Stimulated activated CD8-positive, alpha-beta memory T cell treated with anti-CD3 and anti-CD28 coated beads, Interleukin-12 subunit alpha, Interleukin-12 subunit beta, amount 100 ng/mL, for 1 hour (primary cell): ENCODE measurements around the gene TANGO6.

Source experiments
- DNase-seq: peaks from one replicate; pipeline ENCODE4 v3.0.0-alpha.2; 2020; ENCODE audit warnings: low read depth

The TANGO6 gene

DNA sequence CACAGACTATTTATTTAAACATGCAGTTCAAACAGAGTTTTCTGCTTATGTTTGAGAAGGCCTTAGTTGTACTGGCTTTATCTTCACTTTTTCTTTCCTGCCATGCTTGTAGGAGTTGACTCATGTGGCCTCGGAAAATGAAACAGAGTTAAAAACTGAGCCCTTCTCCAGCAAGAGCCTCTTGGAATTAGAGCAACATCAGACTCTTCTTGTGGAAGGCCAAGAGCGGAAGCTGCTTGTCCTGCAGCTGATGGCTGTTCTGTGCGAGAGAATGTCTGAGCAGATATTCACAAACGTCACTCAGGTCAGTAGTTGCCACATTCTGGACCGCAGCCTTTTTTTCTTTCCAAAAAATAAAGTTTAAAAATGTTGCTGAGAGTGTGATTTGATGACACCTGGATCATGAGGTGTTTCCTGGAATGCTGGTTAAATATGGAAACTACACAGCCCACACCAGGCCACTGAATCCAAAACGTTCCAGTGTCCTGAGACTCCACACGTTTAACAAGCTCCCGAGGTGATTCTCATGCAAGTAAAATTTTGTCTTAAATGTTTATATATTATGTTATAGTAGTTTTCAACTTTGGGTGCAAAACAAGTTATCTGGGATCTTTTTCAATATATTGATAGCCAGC is 65.9 kb downstream of the TANGO6 start:
- no peak for DNase-seq

DNA sequence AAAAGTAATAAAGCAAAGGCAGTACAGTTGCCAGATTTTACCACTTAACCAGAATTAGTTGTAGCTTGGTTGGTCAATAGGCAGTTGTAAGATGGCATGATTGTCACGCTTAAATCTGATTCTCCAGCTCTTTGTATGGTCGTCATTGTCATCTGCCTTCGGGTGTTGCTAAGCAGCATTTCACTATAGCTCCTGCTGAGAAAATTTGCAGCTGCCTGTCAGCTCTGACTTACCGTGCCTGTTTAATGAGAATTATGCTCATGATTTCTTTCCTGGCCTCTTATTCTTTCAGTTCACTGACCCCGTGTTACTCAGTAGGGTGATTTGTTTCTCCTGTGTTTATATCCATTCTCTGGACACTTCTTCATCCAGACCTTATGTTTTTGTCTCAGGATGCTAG is 66.7 kb downstream of the TANGO6 start:
- DNase-seq, result no peak

DNA sequence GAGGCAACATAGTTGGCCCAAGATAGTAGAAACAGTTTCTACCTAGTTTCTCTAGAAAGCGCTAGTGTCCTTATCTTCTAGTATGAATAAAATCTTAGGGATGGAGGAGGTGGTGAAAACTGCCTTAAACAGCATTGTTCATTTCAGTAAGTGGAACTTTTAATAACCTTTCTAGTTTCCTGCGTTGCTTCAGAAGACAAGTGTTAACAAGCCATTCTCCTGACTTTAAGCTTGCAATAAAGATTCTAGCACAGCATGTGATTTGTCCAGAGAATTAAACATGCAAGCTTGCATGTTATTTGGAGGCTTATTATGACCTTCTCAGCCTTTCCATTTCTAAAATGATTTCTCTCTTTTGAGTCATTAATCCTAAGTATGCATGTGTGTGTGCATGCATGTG is 72.3 kb downstream of the TANGO6 start:
- no peak for DNase-seq

DNA sequence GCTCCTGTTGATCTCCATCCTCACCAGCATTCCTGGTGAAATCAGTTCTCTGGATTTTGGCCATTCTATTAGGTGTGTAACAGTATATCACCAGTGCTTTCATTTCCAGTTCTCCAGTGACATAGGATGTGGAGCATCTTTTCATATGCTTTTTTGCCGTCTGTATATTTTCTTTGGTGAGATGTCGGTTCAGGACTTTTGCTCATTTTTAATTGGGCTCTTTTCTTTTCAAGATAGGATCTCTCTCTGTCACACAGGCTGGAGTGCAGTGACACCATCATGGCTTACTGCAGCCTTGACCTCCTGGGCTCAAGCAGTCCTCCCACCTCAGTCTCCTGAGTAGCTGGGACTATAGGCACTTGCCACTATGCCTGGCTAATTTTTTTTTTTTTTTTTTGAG is 74.2 kb downstream of the TANGO6 start:
- DNase-seq, result no peak

DNA sequence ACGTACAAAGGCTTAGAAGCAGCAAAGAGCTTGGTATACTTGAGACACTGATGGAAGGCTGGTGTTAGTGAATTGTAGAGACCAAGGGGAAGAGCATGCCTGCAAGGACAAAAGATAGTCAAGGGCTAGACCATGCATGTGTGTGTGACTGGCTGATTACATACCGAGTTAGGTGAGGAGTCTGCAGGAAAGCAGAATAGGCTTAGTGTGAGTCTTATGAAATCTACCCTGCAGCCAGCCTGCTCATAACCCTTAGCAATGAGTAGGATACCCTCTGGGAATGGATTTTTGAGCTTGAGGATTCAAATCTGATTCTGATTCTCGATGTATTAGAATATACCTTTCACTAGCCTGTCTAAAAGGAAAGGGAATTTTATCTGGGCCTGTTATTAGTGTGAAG is 77.0 kb downstream of the TANGO6 start:
- no peak for DNase-seq

DNA sequence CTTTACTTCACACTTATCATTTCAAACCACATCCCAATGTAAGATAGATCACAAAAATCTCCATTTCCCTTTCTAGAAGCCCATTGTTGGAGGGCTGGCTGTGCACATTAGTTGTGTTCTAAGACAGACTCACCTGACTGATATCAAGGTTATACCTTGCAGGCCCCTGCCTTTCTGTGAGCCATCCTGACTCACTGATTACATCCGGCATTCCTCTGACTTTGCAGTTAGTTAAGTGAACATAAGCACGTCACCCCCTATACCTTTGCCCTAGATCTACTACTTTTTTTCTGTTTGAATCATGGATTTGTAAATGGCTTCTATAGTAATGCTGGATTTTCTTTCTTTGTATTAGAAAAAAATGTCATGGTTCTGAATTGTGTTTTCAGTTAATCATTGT is 78.3 kb downstream of the TANGO6 start:
- no peak for DNase-seq

DNA sequence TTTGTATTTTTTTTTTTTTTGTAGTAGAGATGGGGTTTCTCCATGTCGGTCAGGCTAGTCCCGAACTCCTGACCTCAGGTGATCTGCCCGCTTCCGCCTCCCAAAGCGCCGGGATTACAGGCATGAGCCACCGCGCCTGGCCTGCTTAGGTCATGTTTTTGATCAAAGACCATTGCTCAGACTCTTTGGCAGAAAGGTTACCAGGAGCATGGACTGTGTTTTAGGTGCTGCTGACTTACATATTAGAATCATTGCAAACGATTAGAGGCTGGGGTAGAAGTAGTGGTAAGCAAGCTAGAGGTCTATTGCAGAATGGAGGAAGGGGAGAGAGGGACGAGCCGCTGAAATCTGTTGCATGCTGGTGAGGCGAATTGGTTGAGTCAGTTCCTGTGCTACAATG is 79.8 kb downstream of the TANGO6 start:
- no peak for DNase-seq

DNA sequence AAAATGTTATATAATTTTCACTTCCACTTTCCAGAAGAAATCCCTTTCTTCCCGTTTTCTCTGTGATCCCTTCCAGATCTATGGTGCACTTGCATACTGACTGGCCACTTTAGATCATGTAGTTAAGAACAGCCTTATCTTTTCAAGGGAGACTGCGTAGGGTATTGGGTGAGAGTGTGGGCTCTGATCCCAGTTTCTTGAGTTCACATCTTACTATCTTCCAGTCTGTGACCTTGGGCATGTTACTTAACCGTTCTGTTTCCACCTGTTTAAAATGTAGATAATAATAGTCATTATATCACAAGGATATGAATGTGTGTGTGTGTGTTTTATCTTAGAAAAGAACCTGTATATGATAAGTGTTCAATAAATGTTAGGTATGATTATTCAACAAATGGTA is 83.7 kb downstream of the TANGO6 start:
- DNase-seq, result no peak

DNA sequence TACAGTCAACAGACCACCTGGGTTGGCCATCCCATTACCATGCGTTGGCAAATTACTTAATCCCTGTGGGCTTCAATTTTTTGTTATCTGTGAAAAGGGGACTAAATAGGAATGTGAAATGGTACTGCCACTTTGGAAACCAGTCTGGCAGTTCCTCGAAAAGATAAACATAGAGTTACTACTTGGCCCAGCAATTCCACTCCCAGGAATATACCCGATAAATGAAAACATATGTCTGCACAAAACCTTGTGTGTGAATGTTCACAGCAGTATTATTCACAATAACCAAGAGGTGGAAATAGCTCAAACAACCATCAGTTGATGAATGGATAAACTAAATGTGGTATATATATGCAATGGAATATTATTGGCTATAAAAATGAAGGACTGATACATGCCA is 87.9 kb downstream of the TANGO6 start:
- no peak for DNase-seq

DNA sequence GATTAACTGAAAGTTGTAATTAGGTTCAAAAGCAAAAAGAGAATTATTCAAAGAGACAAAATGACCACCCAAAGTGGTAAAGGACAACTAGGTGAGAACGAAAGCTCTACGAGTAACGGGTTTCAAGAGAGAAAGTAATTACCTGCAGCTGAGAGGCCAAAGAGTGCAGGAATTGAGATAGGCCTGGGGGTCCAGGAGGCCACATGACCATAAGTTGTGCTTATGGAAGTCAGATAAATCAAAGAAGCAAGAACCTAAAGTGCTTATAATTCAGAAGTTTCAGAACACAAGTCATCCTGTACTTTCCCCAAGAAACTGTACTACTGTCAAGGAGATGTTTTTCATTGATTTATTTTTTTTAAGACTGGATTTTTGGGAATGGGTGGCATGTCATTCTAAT is 91.1 kb downstream of the TANGO6 start:
- no peak for DNase-seq

DNA sequence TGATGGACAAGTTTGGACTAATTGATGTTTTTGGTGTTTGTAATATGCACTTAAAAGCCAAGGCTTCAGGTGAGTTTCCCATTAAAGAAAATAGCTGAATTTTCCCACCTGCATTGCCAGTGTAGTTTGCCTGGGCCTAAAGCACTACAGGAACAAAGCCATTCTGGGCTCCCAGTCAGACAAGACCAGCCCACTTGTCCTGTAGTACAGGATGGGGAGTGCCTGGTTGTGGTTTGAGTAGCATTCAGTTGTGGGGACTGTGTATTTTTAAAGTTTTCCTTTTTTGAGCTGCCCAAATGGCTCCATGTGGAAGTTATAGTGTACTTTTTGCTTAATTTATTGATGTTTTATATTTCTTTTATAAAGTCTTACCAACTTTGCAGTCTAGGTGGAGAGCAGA is 91.7 kb downstream of the TANGO6 start:
- no peak for DNase-seq

DNA sequence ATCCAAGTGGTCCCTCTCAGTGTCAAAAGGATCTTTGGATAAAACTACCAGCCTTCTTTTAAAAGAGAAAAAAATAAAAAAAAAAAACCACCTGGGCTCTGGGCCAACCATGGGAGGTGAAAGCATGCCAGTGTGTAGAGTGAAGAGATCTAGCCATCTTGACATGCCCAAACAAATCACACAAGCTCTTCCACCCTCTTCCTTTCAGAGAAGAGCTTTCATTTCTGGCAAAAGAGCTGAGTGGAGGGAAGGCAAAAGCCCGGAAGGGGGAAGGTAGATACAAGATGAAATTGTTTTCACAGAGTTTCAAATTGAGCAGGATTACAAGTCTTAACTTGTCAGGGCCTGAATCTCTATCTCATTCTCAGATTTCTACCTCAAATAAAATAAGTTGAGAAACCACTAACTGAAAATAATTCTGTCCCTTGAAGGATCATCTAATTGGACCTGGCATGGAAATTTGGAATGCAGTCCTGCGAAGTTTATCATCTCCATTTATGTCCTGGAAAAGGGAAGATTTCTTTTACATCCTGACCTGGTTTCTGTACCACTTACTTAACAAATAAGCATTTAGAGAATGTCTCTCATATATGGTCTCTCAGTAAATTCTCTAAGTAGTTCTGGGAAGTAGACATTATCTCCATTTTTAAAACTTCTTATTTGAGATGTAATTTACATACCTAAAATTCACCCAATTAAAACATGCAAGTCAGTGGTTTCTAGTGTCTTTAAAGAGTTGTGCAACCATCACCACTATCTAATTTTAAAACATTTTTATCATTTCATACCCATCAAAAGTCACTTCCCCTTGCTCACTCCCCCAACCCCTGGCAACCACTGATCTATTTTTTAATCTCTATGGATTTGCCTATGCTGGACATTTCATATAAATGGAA is 93.7 kb downstream of the TANGO6 start:
- DNase-seq, result no peak

DNA sequence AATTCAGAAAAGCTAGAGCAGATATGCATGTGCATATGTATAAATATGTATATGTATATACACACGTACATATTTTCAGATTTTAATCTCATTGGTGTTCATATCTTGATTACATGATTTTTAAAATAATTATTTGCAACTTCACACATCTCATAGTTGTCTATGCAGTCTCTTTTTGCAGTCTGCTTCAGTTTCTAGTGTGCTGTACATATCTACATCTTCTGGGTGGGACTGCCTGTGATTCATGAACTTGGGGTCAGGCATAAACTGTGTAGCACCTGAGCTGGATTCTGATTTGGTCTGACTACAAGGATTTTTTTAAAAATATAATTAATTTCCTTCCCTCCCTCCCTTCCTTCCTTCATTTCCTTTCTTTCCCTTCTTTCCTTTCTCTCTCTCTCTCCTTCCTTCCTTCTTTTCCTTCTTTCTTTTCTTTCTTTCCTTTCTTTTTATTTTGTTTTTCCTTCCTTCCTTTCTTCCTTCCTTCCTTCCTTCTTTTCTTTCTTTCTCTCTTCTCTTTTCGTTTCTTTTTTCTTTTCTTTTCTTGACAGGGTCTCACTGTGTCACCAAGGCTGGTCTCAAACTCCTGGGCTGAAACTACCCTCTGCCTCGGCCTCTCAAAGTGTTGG is 96.5 kb downstream of the TANGO6 start:
- DNase-seq, result no peak

DNA sequence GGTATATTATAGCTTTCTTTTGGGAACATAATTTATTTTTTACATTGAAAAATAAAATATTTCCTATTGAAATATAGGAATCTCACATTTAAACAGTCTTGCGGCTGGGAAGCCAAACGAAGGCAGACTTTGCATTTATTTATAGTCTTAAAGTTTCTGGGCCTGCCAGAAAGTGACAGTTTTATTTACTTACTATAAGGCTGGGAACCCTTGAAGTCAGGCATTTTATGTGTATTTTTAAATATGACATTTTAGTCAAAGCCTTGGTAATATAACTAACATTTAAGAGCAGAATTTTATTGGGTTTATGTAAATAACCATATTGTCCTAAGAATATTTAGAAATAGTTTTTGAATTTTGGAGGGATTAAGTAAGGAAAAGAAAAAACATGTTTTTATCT is 97.5 kb downstream of the TANGO6 start:
- DNase-seq, result no peak

DNA sequence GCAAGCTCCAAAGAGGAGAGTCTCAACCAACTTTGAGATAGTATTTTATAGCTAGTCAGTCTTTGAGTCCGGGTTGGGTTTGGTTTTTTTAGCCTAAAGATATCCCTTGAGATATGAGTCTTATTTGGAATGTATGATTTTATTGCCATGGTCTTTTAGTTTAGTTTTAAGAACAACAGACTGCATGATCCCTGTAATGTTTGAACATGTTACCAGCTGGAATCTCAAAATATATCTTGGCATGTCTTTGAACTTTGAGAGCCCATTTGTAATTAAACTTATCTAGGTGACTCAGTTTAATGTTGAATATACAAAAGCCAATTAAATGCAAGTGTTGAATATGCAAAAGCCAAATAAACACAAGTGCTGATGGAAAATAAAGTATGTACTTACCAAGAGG is 100.6 kb downstream of the TANGO6 start:
- no peak for DNase-seq

DNA sequence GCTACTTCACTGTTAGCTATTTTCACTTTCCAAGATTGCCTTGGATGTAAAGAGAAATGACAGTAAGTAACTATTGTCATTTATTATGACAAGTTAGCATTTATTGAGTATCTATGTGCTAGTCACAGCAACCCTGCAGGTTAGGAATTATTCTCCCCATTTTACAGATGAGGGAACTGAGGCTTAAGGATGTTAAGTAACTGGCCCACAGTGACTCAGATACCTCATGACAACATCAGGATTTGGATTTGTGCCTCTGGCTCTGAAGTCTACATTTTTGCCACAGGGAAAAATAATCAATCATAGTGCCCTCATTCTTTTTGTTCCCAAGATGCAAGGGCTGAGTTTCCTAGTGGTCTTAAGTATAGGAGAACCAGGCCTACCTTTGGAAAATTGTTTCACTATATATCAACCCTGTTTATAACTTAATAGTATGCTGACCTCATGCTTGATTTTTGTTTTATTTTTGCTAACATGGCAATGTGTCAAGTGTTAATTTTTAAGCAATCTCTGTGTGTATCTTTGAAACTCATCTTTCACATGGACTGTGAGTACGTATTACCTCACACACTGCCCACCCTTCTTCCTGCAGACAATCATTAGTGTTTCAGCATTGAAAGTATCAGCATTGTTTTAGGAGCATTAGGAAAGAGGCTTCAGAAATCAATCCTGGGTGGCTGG is 105.0 kb downstream of the TANGO6 start:
- DNase-seq, result no peak

DNA sequence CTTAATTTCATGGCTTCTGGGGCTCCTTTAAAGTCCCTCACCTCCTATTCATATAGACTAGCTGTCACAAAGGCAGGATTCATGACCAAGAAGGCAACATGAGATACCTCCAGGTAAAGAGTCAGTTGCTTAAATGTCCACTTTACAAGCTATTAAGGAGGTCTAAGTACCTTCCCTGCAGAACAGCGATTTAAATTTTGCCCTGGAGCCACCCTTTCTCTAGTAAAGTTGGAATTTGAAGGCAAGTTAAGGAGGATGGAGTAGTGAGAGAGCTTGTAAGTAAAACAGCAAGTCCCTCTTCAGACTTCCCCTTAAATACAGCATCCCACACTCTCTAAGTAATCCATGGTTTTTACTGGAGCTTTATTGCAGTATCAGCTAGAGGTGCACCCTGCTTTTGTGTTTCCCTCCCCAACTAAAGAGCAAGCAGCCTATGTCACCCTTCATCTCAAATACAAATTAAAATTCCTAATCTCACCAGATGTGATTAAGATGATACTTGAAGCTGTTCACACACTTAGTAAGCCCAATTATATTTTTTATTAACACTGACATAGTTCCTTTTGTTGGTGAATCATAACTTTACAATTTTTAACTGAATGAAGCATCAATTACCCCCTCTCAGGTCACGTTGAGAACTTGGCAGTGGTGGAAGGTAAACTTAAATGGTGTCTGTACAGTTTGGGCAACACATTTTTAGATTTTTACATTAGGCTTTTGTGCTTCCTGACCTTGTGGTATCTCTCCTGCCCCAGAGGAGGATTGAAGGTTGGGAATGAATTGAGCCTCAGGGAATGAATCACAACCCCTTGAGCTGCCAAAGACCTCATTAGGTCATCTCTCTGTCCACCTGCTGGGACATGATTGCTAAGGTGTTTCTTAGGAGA is 108.9 kb downstream of the TANGO6 start:
- DNase-seq, result no peak

DNA sequence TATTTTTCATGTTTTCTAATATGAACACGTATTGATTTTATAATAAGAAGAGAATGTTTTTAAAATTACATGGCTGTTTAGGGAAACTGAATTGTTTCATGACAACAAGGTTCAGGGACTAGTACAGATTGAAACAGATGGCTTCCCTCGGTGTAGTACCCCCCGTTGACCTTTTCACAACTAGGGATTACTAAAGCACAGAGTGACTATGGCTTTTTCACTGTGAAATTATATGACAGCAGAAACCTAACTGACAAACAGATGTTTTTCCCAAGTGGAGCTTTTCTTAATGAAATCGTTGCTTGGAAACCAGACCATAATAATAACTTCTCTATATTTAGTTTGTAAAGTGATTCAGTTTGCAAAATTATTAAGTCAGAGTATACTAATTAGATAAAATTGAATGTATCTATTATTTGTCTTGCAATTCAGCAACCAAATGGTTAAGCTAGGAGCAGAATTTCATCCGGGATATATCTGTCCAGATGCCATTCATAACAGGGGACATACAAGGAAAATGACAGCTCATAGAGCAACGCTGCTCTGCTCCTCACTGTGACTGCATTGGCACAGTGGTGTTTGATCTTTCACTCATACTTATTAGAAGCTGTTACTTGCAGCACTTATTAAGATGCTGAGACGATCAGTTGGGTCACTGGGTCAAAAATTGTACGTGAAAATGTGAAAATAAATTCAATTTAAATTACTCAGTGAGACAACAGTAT is 111.7 kb downstream of the TANGO6 start:
- DNase-seq, result no peak

DNA sequence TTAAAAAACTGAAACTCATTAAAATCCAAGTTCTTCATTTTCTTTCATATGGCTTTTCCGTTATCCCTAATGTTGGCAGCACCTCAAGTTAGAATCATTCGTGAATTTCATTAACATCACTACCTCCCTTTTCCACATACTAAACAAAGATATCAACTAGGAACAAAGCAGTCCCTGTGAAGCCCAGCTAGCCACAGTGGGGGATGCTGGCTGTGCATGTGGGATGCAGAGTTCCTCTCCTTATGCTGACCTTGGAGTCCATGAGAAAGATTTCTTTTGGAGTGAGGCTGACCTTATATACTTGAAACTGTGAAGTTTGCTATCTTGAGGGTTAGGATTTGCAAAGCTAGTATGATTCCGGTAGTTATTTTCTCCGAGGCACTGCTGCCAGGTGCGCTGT is 117.6 kb downstream of the TANGO6 start:
- no peak for DNase-seq

DNA sequence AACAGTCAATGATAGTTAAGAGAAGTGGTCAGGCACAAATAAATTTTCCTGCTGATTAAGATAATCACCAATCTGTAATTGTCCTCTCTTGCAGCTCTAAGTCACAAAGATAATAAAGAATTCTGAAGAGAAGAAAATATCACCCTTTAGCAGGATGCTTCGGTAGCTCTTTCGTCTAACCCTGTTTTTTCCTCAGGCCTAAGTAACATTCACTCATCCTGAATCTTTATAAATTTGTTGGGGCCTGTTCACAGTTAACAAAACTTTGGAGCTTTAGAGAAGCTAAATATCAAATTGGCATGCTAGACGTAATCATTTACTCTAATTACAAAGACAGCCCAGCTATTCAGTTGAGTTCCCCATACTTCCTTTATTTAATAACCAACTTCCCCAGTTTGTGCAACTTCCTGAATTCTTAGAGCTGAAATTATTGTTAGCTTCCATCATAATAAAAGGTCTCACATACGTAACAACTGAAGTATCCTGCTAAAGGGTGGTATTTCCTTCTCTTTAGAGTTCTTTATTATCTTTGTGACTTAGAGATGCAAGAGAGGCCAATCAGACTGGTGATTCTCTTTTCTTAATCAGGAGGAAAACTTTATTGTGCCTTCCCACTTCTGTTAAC is 118.6 kb downstream of the TANGO6 start:
- DNase-seq, result no peak

DNA sequence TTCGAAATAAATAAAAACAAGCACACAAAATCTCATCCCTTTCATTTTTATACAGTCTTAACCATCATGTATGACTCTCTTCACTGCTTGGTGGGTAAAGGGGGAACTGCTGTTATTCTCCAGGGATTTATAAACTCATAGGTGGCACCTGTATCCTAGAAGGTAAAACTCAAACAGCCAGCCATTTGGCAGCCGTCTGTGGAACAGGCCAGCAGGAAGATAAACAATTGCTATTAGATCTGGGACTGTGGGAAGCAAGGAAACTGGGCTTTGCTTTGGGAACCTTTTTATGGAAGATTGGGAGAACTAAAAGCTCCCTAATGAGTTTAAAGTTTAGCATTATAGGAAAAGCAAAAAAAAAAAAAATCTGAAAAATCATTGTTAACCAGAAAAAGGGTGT is 126.0 kb downstream of the TANGO6 start:
- DNase-seq, result no peak
